BJ (cell line): ENCODE measurements around the gene MATN1. TPM values are rescaled to one million over a fixed set of nuclear protein-coding genes. Genes with fewer than 3 reads are reported as not detected.

ENCODE experiments used
- CTCF ChIA-PET: fragments of 350-600 bp; formaldehyde crosslinking; extraction: SDS; loops from one replicate; lab custom pipeline; 2021; ENCODE audit warnings: antibody characterized with exemption, inconsistent platforms; lab: Yijun Ruan, JAX
- POLR2A ChIA-PET: fragments of 300-600 bp; sonication (Branson Sonifier 250); formaldehyde crosslinking; extraction: SDS; loops from one replicate; lab custom pipeline; 2021; ENCODE audit warnings: antibody characterized with exemption; lab: Charles Lee
- DNase-seq: peaks from one replicate; pipeline ENCODE4 v3.0.0-alpha.2; 2011; ENCODE audit warnings: low read depth
- H3K27me3 ChIP-seq: 2 replicates; pipeline ENCODE4 v1.6.0; 2011; ENCODE audit warnings: low read length; ENCODE audit not compliant: control insufficient read depth, insufficient read depth
- H3K36me3 ChIP-seq: 2 replicates; pipeline ENCODE4 v1.5.1; 2011; ENCODE audit warnings: low read length; ENCODE audit not compliant: control insufficient read depth, insufficient read depth
- H3K4me3 ChIP-seq: 2 replicates; pipeline ENCODE4 v1.5.1; 2011; ENCODE audit warnings: low read depth, mild to moderate bottlenecking, control low read depth, low read length
- CTCF ChIP-seq: IDR thresholded peaks from 2 replicates; pipeline ENCODE4 v1.5.1; 2011; ENCODE audit warnings: low read depth, mild to moderate bottlenecking, control low read depth, inconsistent platforms, low read length, moderate library complexity; ENCODE audit not compliant: insufficient read depth
- polyA plus RNA-seq: library from polyadenylated mRNA; depleted of rRNA; stranded (reverse); fragments of >200 nt; gene quantifications from 2 replicates; pipeline ENCODE4 v1.2.3, GENCODE V29; 2011

Gene MATN1
- polyA plus RNA-seq, 1 experiment: 0.13 TPM

DNA sequence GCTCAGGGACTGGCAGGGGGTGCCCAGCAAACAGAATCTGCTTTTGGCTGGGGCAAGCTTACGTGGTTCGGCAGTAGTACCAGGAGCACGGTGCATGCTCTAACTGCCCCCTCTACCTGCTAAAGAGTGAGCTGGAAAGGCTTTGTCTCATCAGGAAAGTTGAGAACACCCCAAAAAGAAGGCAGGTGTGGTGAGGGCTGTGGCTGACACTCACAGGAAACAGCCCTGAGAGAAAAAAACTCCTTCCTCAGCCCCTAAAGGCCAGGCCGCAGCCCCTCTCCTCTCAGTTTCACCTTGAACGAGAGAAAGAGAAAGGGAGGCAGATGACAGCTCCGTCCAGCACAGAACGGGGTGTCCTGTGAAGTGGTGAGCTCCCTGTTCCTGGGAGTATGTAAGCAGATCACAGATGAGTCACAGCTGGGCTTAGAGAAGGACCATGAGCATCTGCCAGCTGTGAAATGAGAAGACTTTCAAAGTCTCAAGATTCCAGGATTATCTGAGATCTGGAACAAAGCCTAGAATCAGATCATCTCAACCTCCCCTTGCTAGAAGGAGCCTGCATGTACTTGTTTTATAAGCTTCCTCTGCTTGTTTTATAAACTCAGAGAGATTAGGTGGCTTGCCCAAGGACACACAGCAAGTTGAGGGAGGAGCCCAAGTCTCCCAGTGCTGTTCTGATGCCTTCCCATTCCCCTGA is 20.8 kb upstream of the MATN1 start:
- no peak for TF ChIP-seq CTCF
- no peak for DNase-seq
- H3K27me3 ChIP-seq: peaks cover 5% of the 10 kb centered on the region
- POLR2A ChIA-PET: no interaction called here
- CTCF ChIA-PET: interaction anchor here (0.7 to 1.5 kb wide), 6 partner anchors 13 to 58 kb away, joined by 3 to 7 read pairs (median 3); no protein-coding TSS in a partner anchor
- H3K36me3 ChIP-seq: no peaks in the 10 kb centered on the region
- H3K4me3 ChIP-seq: no peak overlapping the region

DNA sequence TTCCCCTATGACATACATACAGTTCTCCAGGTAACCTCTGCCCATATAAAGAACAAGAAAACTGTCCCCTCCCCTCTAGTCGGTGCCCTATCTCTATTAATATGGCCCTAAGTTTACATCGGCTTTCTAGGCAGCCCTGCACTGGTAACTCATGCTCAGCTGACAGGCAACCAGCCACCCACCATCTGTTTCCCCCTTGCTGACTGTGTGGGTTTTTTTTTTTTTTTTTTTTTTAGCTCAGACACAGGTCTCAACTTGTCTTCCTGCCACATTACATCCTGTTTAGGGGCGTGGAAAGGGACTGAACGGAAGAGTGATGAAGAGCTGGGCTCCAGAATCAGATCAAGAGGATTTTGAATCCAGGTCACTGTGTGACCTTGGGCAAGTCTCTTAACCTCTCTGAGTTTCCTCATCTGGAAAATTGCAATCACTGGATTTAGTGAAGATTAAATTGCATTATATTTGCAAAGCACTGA is 20.2 kb upstream of the MATN1 start:
- DNase-seq: no peak
- Histone ChIP-seq H3K27me3 (peaks cover 5% of the 10 kb centered on the region), H3K4me3 (no peak overlapping the region), H3K36me3 (no peaks in the 10 kb centered on the region)
- ChIA-PET CTCF (interaction anchor here (1.3 to 4.0 kb wide), 3 partner anchors 13 to 58 kb away, joined by 3 to 17 read pairs (median 7); no protein-coding TSS in a partner anchor), POLR2A (no interaction called here)
- no peak for TF ChIP-seq CTCF

DNA sequence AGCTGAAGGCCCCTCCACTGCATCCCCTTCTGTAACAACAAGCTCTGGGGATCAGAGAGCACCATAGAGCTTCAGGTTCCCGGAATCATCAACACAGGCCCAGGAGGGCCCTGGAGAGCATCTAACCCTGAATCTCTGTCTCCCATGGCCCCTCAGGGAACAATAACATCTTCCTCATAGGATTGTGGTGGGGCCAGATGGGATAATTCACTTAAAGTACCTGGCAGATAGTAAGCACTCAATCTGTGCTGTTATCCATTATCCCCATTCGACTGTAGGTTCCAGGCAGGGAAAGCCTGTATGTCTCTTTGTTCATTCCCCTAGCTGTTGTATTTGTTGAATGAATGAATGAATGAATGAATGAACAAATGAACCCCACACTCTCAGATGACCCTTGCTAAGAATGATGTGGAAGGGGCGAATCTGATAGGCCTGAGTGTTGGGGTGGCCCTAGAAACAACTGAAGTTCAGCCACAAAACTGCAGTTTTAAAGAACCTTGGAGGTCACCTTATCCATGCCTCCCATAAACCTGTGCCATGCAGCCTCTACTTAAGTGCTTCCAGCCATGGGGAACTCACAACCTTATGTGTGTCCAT is 19.7 kb upstream of the MATN1 start:
- H3K4me3 ChIP-seq: no peak overlapping the region
- no peaks in the 10 kb centered on the region for H3K36me3 ChIP-seq
- no peak for TF ChIP-seq CTCF
- ChIA-PET CTCF (interaction anchor here (1.3 to 4.0 kb wide), 3 partner anchors 12 to 59 kb away, joined by 3 to 17 read pairs (median 7); no protein-coding TSS in a partner anchor), POLR2A (no interaction called here)
- DNase-seq: no peak
- peaks cover 5% of the 10 kb centered on the region for H3K27me3 ChIP-seq

DNA sequence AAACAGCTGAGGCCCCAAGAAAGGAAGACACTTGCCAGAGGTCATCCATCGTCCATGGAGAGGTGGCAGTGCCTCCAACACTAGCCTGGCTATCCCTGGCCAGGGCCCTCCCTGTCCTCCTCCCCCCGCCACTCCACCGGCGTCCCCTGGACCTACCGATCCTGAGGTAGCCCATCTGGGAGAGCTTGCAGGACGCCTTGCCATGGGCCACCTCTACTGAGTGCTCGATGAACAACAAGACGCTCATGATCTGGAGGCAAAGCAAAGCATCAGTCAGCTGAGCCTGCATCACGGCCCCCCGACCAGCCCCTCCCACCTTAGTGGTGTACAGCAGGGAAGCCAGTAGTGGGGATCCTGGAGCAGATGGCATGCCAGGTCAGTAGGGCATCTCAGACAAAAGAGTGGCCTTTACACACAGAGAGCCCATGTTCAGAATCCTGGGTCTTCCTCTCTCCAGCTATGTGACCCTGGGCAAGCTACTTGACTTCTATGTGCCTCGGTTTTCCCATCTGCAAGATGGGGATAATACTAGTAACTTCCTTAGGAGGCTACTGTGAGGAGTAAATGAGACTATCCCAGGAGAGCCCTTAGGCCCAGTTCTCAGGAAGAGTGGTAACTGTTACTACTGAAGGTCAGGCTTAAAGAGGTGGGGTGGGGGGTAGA is 19.0 kb upstream of the MATN1 start:
- DNase-seq: no peak
- no peak overlapping the region for H3K4me3 ChIP-seq
- ChIA-PET CTCF (interaction anchor here (4.0 kb wide), 1 partner anchor 23 kb away, joined by 17 read pairs; no protein-coding TSS in a partner anchor), POLR2A (no interaction called here)
- no peaks in the 10 kb centered on the region for H3K36me3 ChIP-seq
- no peak for TF ChIP-seq CTCF
- peaks cover 5% of the 10 kb centered on the region for H3K27me3 ChIP-seq
